ENCODE measurements around the gene DHRS1.
A peak's percentile ranks its signal among the peaks of the same experiment; 100 is the strongest.
"Not testable (repeated sequence)": the region's sequence is repeated elsewhere in the genome, so short reads cannot be mapped to it uniquely, and the experiment has no call there.

The DHRS1 gene

GRCh38 chr14:24299255-24300191 lies at the start of gene DHRS1, which contains the start of gene NOP9:
TSS of gene DHRS1 (minus strand) at chr14:24299780. CDS start at chr14:24299106, 674 bp downstream.
TSS of gene NOP9 (plus strand) at chr14:24299850. CDS start at chr14:24299955, 105 bp downstream.
- DNase-seq: peak; percentile 28

- no peak for DNase-seq
These were observed 48.6 kb upstream of the DHRS1 start for GRCh38 chr14:24348186-24348585.

GRCh38 chr14:24347134-24347533 lies 47.6 kb upstream of the DHRS1 start:
- DNase-seq: no peak

- DNase-seq: no peak
These were observed 44.4 kb upstream of the DHRS1 start for GRCh38 chr14:24343795-24344660.

- DNase-seq: no peak
These were observed 43.3 kb upstream of the DHRS1 start for GRCh38 chr14:24342889-24343288.

GRCh38 chr14:24340606-24341005 lies 41.0 kb upstream of the DHRS1 start:
- no peak for DNase-seq

GRCh38 chr14:24339284-24340151 lies 39.9 kb upstream of the DHRS1 start, which contains the start of gene RIPK3:
TSS of gene RIPK3 (minus strand) at chr14:24339991. CDS start at chr14:24339826, 165 bp downstream.
- no peak for DNase-seq

- DNase-seq: no peak
These were observed 39.3 kb upstream of the DHRS1 start for GRCh38 chr14:24338843-24339242.

GRCh38 chr14:24337824-24338175 lies 38.2 kb upstream of the DHRS1 start:
- no peak for DNase-seq

- no peak for DNase-seq
These were observed 37.7 kb upstream of the DHRS1 start for GRCh38 chr14:24337144-24337823.

- no peak for DNase-seq
These were observed 36.0 kb upstream of the DHRS1 start for GRCh38 chr14:24335461-24336171.

GRCh38 chr14:24334431-24335291 lies 35.1 kb upstream of the DHRS1 start, which contains the start of gene ADCY4:
TSS of gene ADCY4 (minus strand) at chr14:24335071. CDS start at chr14:24334652, 419 bp downstream.
- no peak for DNase-seq

- DNase-seq: no peak
These were observed 32.9 kb upstream of the DHRS1 start for GRCh38 chr14:24332268-24332993.

- no peak for DNase-seq
These were observed 32.2 kb upstream of the DHRS1 start for GRCh38 chr14:24331731-24332267.

- DNase-seq: no peak
These were observed 31.5 kb upstream of the DHRS1 start for GRCh38 chr14:24330973-24331674.

- DNase-seq: no peak
These were observed 30.2 kb upstream of the DHRS1 start for GRCh38 chr14:24329736-24330135.

- DNase-seq: no peak
These were observed 29.6 kb upstream of the DHRS1 start for GRCh38 chr14:24329073-24329663.

GRCh38 chr14:24327914-24328313 lies 28.3 kb upstream of the DHRS1 start:
- not testable (repeated sequence) for DNase-seq
